Measurements from ENCODE around the gene CDCA8. TPM values are rescaled to one million over a fixed set of nuclear protein-coding genes. Genes with fewer than 3 reads are reported as not detected.
"Not testable (repeated sequence)": the region's sequence is repeated elsewhere in the genome, so short reads cannot be mapped to it uniquely, and the experiment has no call there.

The CDCA8 gene
- total RNA-seq, 1 experiment from 2014 or later: 33.6 TPM

GRCh38 chr1:37672136-37672870, 20.0 kb upstream of the CDCA8 start:
- no peak for DNase-seq (ENCODE audit: low read depth)

- peak; percentile 21 for DNase-seq (ENCODE audit: low read depth)
These were observed 18.4 kb upstream of the CDCA8 start for GRCh38 chr1:37673920-37674319.

- DNase-seq (ENCODE audit: low read depth): no peak
These were observed 15.8 kb upstream of the CDCA8 start for GRCh38 chr1:37676281-37677142.

GRCh38 chr1:37677143-37677439, 15.2 kb upstream of the CDCA8 start:
- no peak for DNase-seq (ENCODE audit: low read depth)

- DNase-seq (ENCODE audit: low read depth): no peak
These were observed 14.5 kb upstream of the CDCA8 start for GRCh38 chr1:37677808-37678207.

- no peak for DNase-seq (ENCODE audit: low read depth)
These were observed 11.4 kb upstream of the CDCA8 start for GRCh38 chr1:37680933-37681332.

- DNase-seq (ENCODE audit: low read depth): peak; percentile 66
These were observed 9.9 kb upstream of the CDCA8 start for GRCh38 chr1:37682334-37682987.

- DNase-seq (ENCODE audit: low read depth): not testable (repeated sequence)
These were observed 8.1 kb upstream of the CDCA8 start for GRCh38 chr1:37684182-37684581.

GRCh38 chr1:37685722-37686121, 6.6 kb upstream of the CDCA8 start:
- no peak for DNase-seq (ENCODE audit: low read depth)

GRCh38 chr1:37687764-37688163, 4.6 kb upstream of the CDCA8 start:
- not testable (repeated sequence) for DNase-seq (ENCODE audit: low read depth)

- DNase-seq (ENCODE audit: low read depth): no peak
These were observed 3.4 kb upstream of the CDCA8 start for GRCh38 chr1:37688926-37689325.

GRCh38 chr1:37691497-37692077, 729 bp upstream of the CDCA8 start:
- peak; percentile 42 for DNase-seq (ENCODE audit: low read depth)

- no peak for DNase-seq (ENCODE audit: low read depth)
These were observed 489 bp downstream of the CDCA8 start for GRCh38 chr1:37692834-37693175.

GRCh38 chr1:37697090-37697489, 4.8 kb downstream of the CDCA8 start:
- DNase-seq (ENCODE audit: low read depth): no peak

GRCh38 chr1:37697737-37698136, 5.4 kb downstream of the CDCA8 start:
- no peak for DNase-seq (ENCODE audit: low read depth)

- DNase-seq (ENCODE audit: low read depth): no peak
These were observed 6.8 kb downstream of the CDCA8 start for GRCh38 chr1:37699147-37699546.

GRCh38 chr1:37701051-37701450, 8.7 kb downstream of the CDCA8 start:
- no peak for DNase-seq (ENCODE audit: low read depth)

- DNase-seq (ENCODE audit: low read depth): no peak
These were observed 10.7 kb downstream of the CDCA8 start for GRCh38 chr1:37703061-37703460.

GRCh38 chr1:37704966-37705365, 12.7 kb downstream of the CDCA8 start:
- DNase-seq (ENCODE audit: low read depth): no peak

- DNase-seq (ENCODE audit: low read depth): no peak
These were observed 13.1 kb downstream of the CDCA8 start for GRCh38 chr1:37705399-37705798.

- no peak for DNase-seq (ENCODE audit: low read depth)
These were observed 16.2 kb downstream of the CDCA8 start for GRCh38 chr1:37708471-37708870.

GRCh38 chr1:37714226-37714625, 21.9 kb downstream of the CDCA8 start:
- DNase-seq (ENCODE audit: low read depth): no peak

- DNase-seq (ENCODE audit: low read depth): no peak
These were observed 22.4 kb downstream of the CDCA8 start for GRCh38 chr1:37714689-37715088.

Measured in Daoy (cell line).